H9 (cell line): Measurements from ENCODE around the gene TEX261. TPM values are rescaled to one million over a fixed set of nuclear protein-coding genes. Genes with fewer than 3 reads are reported as not detected.

Experiments used
- DNase-seq: peaks from one replicate; pipeline ENCODE4 v3.0.0-alpha.2; 2017
- H2AFZ ChIP-seq: one replicate; pipeline ENCODE4 v1.6.1; 2013; ENCODE audit warnings: mild to moderate bottlenecking, low read length, control low read depth, moderate library complexity
- H2AK5ac ChIP-seq: 2 replicates; pipeline ENCODE4 v1.6.1; 2013; ENCODE audit warnings: low read length, control low read depth, mixed read lengths; ENCODE audit not compliant: insufficient read length
- H2BK120ac ChIP-seq: one replicate; pipeline ENCODE4 v1.6.1; 2013; ENCODE audit warnings: low read depth, mild to moderate bottlenecking, low read length, control low read depth, inconsistent platforms; ENCODE audit not compliant: poor library complexity, severe bottlenecking
- H2BK12ac ChIP-seq: 2 replicates; pipeline ENCODE4 v1.6.1; 2013; ENCODE audit warnings: low read length, control low read depth, mixed read lengths, low read depth; ENCODE audit not compliant: insufficient read length
- H2BK15ac ChIP-seq: 2 replicates; pipeline ENCODE4 v1.6.1; 2013; ENCODE audit warnings: low read depth, low read length, control low read depth
- H2BK20ac ChIP-seq: one replicate; pipeline ENCODE4 v1.6.1; 2013; ENCODE audit warnings: low read depth, mild to moderate bottlenecking, low read length, control low read depth, inconsistent platforms; ENCODE audit not compliant: poor library complexity, severe bottlenecking
- H2BK5ac ChIP-seq: 2 replicates; pipeline ENCODE4 v1.6.1; 2013; ENCODE audit warnings: low read length, control low read depth, mixed read lengths; ENCODE audit not compliant: insufficient read length
- H3K14ac ChIP-seq: 2 replicates; pipeline ENCODE4 v1.6.1; 2013; ENCODE audit warnings: low read length, control low read depth; ENCODE audit not compliant: insufficient read depth
- H3K18ac ChIP-seq: 2 replicates; pipeline ENCODE4 v1.6.1; 2013; ENCODE audit warnings: low read depth, mild to moderate bottlenecking, mixed read lengths, low read length, control low read depth; ENCODE audit not compliant: insufficient read length
- H3K23ac ChIP-seq: 2 replicates; pipeline ENCODE4 v1.6.1; 2013; ENCODE audit warnings: low read length, control low read depth, mixed read lengths, low read depth; ENCODE audit not compliant: insufficient read length
- H3K23me2 ChIP-seq: 2 replicates; pipeline ENCODE4 v1.6.1; 2013; ENCODE audit warnings: low read depth, mild to moderate bottlenecking, mixed read lengths, low read length, control low read depth; ENCODE audit not compliant: insufficient read length, poor library complexity, severe bottlenecking
- H3K27ac ChIP-seq: 2 replicates; pipeline ENCODE4 v1.5.1; 2013; ENCODE audit warnings: low read length, control low read depth, mixed read lengths, low read depth; ENCODE audit not compliant: insufficient read length
- H3K27me3 ChIP-seq: 2 replicates; pipeline ENCODE4 v1.6.1; 2013; ENCODE audit warnings: low read length, control low read depth, inconsistent platforms; ENCODE audit not compliant: insufficient read depth
- H3K4ac ChIP-seq: 2 replicates; pipeline ENCODE4 v1.6.1; 2013; ENCODE audit warnings: low read depth, mild to moderate bottlenecking, control low read depth, inconsistent platforms, low read length, moderate library complexity
- H3K4me1 ChIP-seq: 2 replicates; pipeline ENCODE4 v1.6.1; 2013; ENCODE audit warnings: low read length, control low read depth, inconsistent platforms; ENCODE audit not compliant: insufficient read depth
- H3K4me2 ChIP-seq: 2 replicates; pipeline ENCODE4 v1.6.1; 2013; ENCODE audit warnings: low read length, control low read depth, mixed read lengths; ENCODE audit not compliant: insufficient read length, insufficient read depth
- H3K56ac ChIP-seq: 2 replicates; pipeline ENCODE4 v1.6.1; 2013; ENCODE audit warnings: low read depth, mild to moderate bottlenecking, mixed read lengths, low read length, control low read depth; ENCODE audit not compliant: insufficient read length
- H3K79me1 ChIP-seq: 2 replicates; pipeline ENCODE4 v1.6.1; 2013; ENCODE audit warnings: low read depth, mild to moderate bottlenecking, moderate library complexity, low read length, control low read depth, inconsistent platforms; ENCODE audit not compliant: insufficient read depth, poor library complexity, severe bottlenecking
- H3K79me2 ChIP-seq: 2 replicates; pipeline ENCODE4 v1.6.1; 2013; ENCODE audit warnings: low read length, control low read depth, inconsistent platforms; ENCODE audit not compliant: insufficient read depth
- H3K9ac ChIP-seq: 2 replicates; pipeline ENCODE4 v1.6.1; 2013; ENCODE audit warnings: low read length, control low read depth, mixed read lengths; ENCODE audit not compliant: insufficient read length; ENCODE audit errors: extremely low read depth
- H3K9me3 ChIP-seq: one replicate; pipeline ENCODE4 v1.6.1; 2013; ENCODE audit warnings: low read depth, low read length, inconsistent platforms; ENCODE audit not compliant: control insufficient read depth
- H3T11ph ChIP-seq: one replicate; pipeline ENCODE4 v1.6.1; 2013; ENCODE audit warnings: mild to moderate bottlenecking, low read length, control low read depth, inconsistent platforms
- H4K20me1 ChIP-seq: one replicate; pipeline ENCODE4 v1.6.1; 2013; ENCODE audit not compliant: control insufficient read depth, insufficient read length, insufficient read depth
- H4K5ac ChIP-seq: 2 replicates; pipeline ENCODE4 v1.6.1; 2013; ENCODE audit warnings: low read depth, mild to moderate bottlenecking, mixed read lengths, low read length, control low read depth; ENCODE audit not compliant: insufficient read length
- H4K8ac ChIP-seq: replicated peaks from 2 replicates; pipeline ENCODE4 v1.6.1; 2013; ENCODE audit warnings: low read length, control low read depth, mixed read lengths, low read depth; ENCODE audit not compliant: insufficient read length
- H4K91ac ChIP-seq: 2 replicates; pipeline ENCODE4 v1.6.1; 2013; ENCODE audit warnings: low read depth, mild to moderate bottlenecking, moderate library complexity, mixed read lengths, low read length, control low read depth; ENCODE audit not compliant: insufficient read length
- H3K27ac Mint-ChIP-seq, 3 experiments: 2 replicates in 2 of 3; 3 replicates in 1 of 3; pipeline ENCODE4 v1.8.0; 2020 to 2021; ENCODE audit warnings: mixed read lengths in 3 of 3, mild to moderate bottlenecking in 1 of 3, moderate library complexity in 1 of 3
- H3K27me3 Mint-ChIP-seq: 2 replicates; pipeline ENCODE4 v1.8.0; 2021; ENCODE audit warnings: low read depth, mild to moderate bottlenecking, moderate library complexity, mixed read lengths
- H3K36me3 Mint-ChIP-seq, 3 experiments: 2 replicates in 2 of 3; 3 replicates in 1 of 3; pipeline ENCODE4 v1.8.0; 2020 to 2021; ENCODE audit warnings: low read depth in 3 of 3, mixed read lengths in 3 of 3; ENCODE audit not compliant: insufficient read depth in 1 of 3
- H3K4me1 Mint-ChIP-seq, 2 experiments: 2 replicates each; pipeline ENCODE4 v1.8.0; 2020; ENCODE audit warnings: mixed read lengths in 2 of 2
- H3K4me3 Mint-ChIP-seq, 2 experiments: 2 replicates in 1 of 2; 3 replicates in 1 of 2; pipeline ENCODE4 v1.8.0; 2020 to 2021; ENCODE audit warnings: mild to moderate bottlenecking in 2 of 2, mixed read lengths in 2 of 2, moderate library complexity in 1 of 2
- H3K9me3 Mint-ChIP-seq, 2 experiments: 2 replicates in 1 of 2; 3 replicates in 1 of 2; pipeline ENCODE4 v1.8.0; 2020; ENCODE audit warnings: mild to moderate bottlenecking in 2 of 2, mixed read lengths in 2 of 2, moderate library complexity in 1 of 2
- WGBS: extraction: QIAGEN DNeasy Blood & Tissue Kit; methylation state at CpG from one replicate; pipeline ENCODE4 v1.1.7; 2013; ENCODE audit warnings: missing lambda C conversion rate, low lambda C conversion rate, mixed read lengths; ENCODE audit not compliant: insufficient read length; ENCODE audit errors: extremely low coverage; 5-methylcytosine and 5-hydroxymethylcytosine counted together
- total RNA-seq: library from RNA; stranded (reverse); gene quantifications from 2 replicates; pipeline ENCODE4 v1.2.1, GENCODE V29; 2021
- TF ChIP-seq, protein P1 (sequence below): fragments of 200-600 bp; sonication (generic); conservative IDR thresholded peaks from 3 replicates; pipeline ENCODE4 v1.8.0; 2021; ENCODE audit warnings: antibody characterized with exemption, mild to moderate bottlenecking

The TEX261 gene
- total RNA-seq, 1 experiment from 2014 or later = 19.2 TPM

DNA sequence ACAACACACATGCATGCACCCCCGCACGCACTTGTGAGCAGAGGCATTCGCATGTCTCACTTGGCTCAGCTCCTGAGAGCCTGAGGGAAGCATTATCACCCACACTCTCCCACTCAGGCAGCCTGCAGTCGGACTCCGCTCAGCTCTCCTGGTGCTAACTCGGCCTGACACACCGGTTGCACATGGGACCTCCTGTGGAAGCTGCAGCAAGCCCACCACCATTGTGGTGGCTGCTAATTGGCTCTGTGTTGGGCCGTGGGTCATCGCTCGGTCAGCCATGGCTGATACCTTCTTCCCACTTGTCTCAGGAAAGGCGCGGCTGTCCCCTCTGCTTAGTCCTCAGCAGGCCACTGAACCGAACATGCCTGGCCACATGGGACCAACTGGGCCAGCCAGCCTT is 13.7 kb upstream of the TEX261 start:
- H3K79me1 ChIP-seq = no peaks in the 10 kb centered on the region
- Mint-ChIP-seq H3K27me3 (peaks cover 28% of the 10 kb centered on the region), H3K4me1 (peaks cover 0 to 4% of the 10 kb centered on the region in 2 experiments; a peak in 2 of 4 replicates), H3K27ac (no peak overlapping the region), H3K4me3 (no peak overlapping the region), H3K9me3 (no peaks in the 10 kb centered on the region), H3K36me3 (no peaks in the 10 kb centered on the region)
- H2BK15ac ChIP-seq = no peak overlapping the region
- no peak overlapping the region for H2AK5ac ChIP-seq
- no peak overlapping the region for H4K91ac ChIP-seq
- no peak overlapping the region for H4K8ac ChIP-seq
- no peak overlapping the region for H3K4me2 ChIP-seq
- no peak overlapping the region for H2BK120ac ChIP-seq
- H3K4me1 ChIP-seq = no peaks in the 10 kb centered on the region
- TF ChIP-seq, protein P1, sequence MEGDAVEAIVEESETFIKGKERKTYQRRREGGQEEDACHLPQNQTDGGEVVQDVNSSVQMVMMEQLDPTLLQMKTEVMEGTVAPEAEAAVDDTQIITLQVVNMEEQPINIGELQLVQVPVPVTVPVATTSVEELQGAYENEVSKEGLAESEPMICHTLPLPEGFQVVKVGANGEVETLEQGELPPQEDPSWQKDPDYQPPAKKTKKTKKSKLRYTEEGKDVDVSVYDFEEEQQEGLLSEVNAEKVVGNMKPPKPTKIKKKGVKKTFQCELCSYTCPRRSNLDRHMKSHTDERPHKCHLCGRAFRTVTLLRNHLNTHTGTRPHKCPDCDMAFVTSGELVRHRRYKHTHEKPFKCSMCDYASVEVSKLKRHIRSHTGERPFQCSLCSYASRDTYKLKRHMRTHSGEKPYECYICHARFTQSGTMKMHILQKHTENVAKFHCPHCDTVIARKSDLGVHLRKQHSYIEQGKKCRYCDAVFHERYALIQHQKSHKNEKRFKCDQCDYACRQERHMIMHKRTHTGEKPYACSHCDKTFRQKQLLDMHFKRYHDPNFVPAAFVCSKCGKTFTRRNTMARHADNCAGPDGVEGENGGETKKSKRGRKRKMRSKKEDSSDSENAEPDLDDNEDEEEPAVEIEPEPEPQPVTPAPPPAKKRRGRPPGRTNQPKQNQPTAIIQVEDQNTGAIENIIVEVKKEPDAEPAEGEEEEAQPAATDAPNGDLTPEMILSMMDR = no peak
- no peak overlapping the region for H3K18ac ChIP-seq
- no peak overlapping the region for H3K27ac ChIP-seq
- no peak for DNase-seq
- no CpG with 5 or more reads among the region's 13 CpGs for WGBS
- H3K9me3 ChIP-seq = no peaks in the 10 kb centered on the region
- no peak overlapping the region for H2BK12ac ChIP-seq
- no peak overlapping the region for H2BK20ac ChIP-seq
- no peaks in the 10 kb centered on the region for H3K79me2 ChIP-seq
- no peak overlapping the region for H3K56ac ChIP-seq
- no peak overlapping the region for H3K14ac ChIP-seq
- no peak overlapping the region for H2AFZ ChIP-seq
- no peak overlapping the region for H3K9ac ChIP-seq
- no peak overlapping the region for H3K23ac ChIP-seq
- H4K5ac ChIP-seq = no peak overlapping the region
- no peaks in the 10 kb centered on the region for H3K27me3 ChIP-seq
- H3T11ph ChIP-seq = no peak overlapping the region
- H2BK5ac ChIP-seq = no peak overlapping the region
- no peaks in the 10 kb centered on the region for H3K23me2 ChIP-seq
- no peak overlapping the region for H3K4ac ChIP-seq
- H4K20me1 ChIP-seq = no peaks in the 10 kb centered on the region
